22Rv1 (cell line): ENCODE data around the gene HSPA1A.

Experiments
- ZFX ChIP-seq: fragments of 450-650 bp; IDR thresholded peaks from 2 replicates; pipeline ENCODE4 v1.6.1; 2017; ENCODE audit warnings: antibody characterized with exemption, borderline replicate concordance
- TF ChIP-seq, protein P1 (sequence below): fragments of 450-650 bp; IDR thresholded peaks from 2 replicates; pipeline ENCODE4 v1.5.1; 2017; ENCODE audit warnings: mild to moderate bottlenecking

DNA sequence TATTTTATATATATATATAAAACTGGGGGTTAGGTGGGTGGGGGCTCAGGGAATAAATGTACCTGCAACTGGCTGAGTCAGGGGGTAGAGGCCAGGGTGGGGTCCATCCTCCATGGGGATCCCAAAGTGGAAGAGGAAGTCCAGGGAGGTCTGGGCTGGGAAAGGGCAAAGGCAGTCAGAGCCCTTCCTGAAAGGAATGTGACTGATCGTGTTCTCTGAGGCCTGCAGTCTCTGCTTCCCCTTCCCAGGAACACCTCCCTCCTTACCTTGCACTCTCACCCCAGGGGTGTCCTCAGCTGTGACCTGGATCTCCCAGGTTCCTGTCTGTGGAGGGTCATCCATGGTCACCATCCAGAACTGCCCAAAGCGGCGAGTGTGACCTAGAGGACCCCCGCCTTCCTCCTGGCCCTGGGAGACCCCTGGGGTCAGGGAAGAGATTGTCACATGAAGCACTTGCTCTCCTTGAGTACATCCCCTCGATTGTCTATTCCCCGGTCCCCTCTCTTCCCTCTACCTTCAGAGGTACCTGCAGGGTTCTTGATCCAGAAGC, 48.2 kb upstream of the HSPA1A start:
- TF ChIP-seq, protein P1, sequence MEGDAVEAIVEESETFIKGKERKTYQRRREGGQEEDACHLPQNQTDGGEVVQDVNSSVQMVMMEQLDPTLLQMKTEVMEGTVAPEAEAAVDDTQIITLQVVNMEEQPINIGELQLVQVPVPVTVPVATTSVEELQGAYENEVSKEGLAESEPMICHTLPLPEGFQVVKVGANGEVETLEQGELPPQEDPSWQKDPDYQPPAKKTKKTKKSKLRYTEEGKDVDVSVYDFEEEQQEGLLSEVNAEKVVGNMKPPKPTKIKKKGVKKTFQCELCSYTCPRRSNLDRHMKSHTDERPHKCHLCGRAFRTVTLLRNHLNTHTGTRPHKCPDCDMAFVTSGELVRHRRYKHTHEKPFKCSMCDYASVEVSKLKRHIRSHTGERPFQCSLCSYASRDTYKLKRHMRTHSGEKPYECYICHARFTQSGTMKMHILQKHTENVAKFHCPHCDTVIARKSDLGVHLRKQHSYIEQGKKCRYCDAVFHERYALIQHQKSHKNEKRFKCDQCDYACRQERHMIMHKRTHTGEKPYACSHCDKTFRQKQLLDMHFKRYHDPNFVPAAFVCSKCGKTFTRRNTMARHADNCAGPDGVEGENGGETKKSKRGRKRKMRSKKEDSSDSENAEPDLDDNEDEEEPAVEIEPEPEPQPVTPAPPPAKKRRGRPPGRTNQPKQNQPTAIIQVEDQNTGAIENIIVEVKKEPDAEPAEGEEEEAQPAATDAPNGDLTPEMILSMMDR = no peak
- TF ChIP-seq ZFX = no peak
